GM18909 (cell line): Measurements from ENCODE around the gene OSTN.

Source experiments
- ATAC-seq: cut with Tn5 transposase; IDR thresholded peaks from one replicate; pipeline ENCODE4 v1.9.1; 2021; ENCODE audit warnings: mild to moderate bottlenecking; ENCODE audit not compliant: unreplicated experiment, poor library complexity

Gene OSTN

DNA sequence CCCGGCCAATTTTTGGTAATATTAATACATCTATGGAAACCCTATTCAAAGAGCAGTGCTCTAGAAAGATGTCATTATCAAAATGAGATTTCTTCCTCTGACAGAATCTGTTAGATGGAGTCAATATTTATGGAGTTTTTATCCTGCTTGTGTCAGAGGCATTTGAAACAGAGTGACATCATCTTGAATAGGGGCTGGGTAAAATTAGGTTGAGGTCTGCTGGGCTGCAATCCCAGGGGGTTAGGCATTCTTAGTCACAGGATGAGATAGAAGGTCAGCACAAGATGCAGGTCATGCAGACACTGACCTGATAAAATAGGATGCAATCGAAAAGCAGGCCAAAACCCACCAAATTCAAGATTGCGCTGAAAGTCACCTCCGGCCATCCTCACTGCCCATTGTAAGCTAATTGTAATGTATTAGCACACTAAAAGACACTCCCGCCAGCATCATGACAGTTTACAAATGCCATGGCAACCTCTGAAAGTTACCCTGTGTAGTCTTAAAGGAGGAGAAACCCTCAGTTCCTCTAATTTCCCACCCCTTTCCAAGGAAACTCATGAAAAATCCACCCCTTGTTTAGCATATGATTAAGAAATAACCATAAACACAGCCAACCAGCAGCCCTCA lies 102.9 kb downstream of the OSTN start:
- ATAC-seq: no peak

DNA sequence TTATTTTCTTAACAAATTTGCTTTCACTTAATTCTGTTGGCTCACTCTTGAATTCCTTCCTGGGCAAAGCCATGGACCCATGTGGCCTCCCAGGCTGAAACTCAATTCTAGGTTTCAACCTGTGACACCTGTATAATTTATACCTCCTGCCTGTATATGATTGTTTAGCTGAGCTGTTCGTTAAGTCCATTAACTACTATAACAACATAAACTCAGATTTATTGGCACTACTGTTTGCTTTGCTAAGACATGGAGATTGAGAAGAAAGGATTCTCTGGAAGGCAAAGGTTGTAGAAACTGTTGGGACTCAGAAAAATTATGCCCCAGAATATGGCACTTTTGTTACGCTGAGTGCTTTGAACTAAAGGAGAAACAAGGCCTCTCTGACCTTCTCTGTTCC lies 103.4 kb downstream of the OSTN start:
- ATAC-seq: no peak

DNA sequence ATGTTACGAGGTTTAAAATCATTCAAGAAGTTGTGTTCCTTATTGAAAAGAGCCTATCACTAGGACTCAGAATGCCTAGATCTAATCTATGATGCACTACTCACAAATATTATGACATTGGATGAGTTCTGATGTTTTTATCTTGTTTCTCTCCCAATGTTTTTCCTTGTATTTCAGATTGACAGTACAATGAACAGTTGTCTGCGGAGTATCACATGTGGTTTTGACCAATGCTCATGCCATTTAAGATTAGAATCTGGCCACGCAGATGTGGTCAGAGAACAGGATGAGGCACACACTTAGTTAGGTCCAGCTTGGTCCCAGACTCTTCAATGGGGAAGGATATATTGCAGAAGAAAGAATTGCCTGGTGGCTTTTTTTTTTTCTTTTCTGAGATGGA lies 104.6 kb downstream of the OSTN start:
- ATAC-seq: no peak

DNA sequence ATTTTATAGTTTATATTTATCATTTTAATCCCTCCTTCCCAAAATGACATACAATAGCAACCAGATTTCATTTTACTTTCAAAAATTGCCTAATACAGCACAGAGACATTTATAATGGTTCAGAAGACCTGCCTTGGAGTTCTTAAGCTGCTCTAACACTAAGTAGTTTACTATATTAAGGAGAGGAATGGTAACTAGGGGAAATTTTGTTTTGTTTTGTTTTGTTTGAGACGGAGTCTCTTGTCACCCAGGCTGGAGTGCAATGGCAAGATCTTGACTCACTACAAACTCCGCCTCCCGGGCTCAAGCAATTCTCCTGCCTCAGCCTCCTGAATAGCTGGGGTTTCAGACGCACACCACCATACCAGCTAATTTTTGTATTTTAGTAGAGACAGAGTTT lies 107.4 kb downstream of the OSTN start:
- no peak for ATAC-seq

DNA sequence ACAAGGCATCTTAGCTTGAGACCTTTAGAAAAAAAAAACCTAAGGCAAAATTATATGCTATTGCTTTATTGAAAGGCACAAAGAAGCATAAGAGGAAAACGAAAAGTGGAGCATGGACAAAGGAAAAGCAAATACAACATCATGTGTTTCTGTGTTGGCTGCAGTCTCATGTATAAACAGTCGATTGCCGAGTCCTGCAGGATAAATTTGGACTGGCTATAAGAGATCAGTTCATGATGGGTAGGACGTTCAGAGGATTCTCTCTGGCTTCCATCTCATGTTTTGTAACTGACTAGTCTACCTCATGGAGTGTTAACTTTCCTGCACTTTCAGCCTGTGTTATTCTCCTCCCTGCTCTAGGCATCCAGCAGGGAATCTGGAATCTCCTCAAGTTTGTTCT lies 108.3 kb downstream of the OSTN start:
- no peak for ATAC-seq

DNA sequence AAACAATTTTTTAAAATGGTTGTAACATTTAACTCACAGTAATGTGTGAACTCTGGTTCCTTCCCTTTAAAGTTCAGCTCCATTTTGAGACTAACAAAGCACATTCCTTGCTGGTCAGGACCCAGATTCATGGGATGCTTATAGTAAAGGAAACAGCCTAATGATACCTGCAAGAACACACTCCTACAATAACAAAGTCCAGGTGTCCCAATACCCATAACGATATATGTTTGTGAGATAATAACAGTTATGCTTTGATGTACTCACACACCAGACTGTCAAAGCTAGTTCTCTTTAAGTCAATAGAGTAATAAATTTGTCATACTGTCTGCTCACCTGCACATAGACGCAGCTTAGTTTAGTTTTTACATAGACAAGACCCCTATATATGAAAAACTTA lies 114.3 kb downstream of the OSTN start:
- ATAC-seq: no peak

DNA sequence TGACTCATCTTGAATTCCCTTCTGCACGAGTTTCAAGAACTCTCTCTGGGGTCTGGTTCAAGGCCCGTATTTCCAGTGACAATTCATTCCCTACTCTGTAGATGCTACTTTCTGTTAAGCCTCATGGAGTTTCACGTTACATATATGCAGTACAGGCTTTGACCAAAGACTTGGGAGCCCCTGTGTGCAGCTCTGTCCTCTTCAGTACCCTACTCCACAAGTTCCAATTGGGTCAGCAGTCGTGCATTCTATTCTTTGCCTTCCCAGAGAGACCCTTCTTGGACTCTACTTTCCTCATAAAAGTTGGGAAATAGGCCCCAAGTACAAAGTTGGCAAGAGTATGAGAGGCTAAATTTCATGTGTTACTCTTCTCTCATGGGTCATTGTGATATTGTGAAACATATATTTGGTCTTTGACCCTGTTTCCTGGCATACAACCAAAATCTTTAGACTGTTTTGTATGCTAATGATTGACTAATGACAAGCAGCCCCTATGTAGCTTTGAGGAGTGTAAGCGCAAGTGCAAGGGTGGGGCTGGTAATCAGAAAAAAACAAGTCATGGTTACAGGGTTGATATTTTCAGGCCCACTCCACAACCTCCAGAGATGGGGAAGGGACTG lies 115.2 kb downstream of the OSTN start:
- ATAC-seq: no peak
